SK-N-SH (cell line): ENCODE results near the gene S100A5. TPM values are rescaled to one million over a fixed set of nuclear protein-coding genes. Genes with fewer than 3 reads are reported as not detected.

Experiments
- CTCF ChIA-PET: fragments of 300-600, 350-600 bp; formaldehyde crosslinking; extraction: SDS; loops from one replicate; lab custom pipeline; 2021; lab: Yijun Ruan, JAX
- POLR2A ChIA-PET: fragments of 350-600 bp; sonication (Branson Sonifier 250); formaldehyde crosslinking; extraction: SDS; loops from one replicate; lab custom pipeline; 2020; ENCODE audit warnings: antibody characterized with exemption, inconsistent platforms; lab: Yijun Ruan, JAX
- DNase-seq: peaks from one replicate; pipeline ENCODE4 v3.0.0; 2012
- H2AFZ ChIP-seq: fragments of 200-600 bp; sonication (generic); 2 replicates; pipeline ENCODE4 v1.8.1; 2016; ENCODE audit warnings: antibody characterized with exemption, mild to moderate bottlenecking, low read depth
- H3F3A ChIP-seq: fragments of 200-600 bp; sonication (generic); replicated peaks from 2 replicates; pipeline ENCODE3; 2016; ENCODE audit warnings: antibody characterized with exemption, mild to moderate bottlenecking; ENCODE audit not compliant: insufficient read depth
- H3K27ac ChIP-seq, 2 experiments: fragments of 200-500 bp in 1 of 2; fragments of 200-600 bp in 1 of 2; sonication (Bioruptor generic) in 1 of 2; sonication (generic), shearing (Covaris generic) in 1 of 2; 2 replicates each; pipeline versions ENCODE4 v1.5.1 to v1.6.1; 2014 to 2016; ENCODE audit warnings: low read depth in 2 of 2, inconsistent platforms in 1 of 2, low read length in 1 of 2, mild to moderate bottlenecking in 1 of 2, mixed read lengths in 1 of 2
- H3K27me3 ChIP-seq: fragments of 200-600 bp; sonication (generic), shearing (Covaris generic); 2 replicates; pipeline ENCODE4 v1.6.1; 2016; ENCODE audit warnings: mixed run types; ENCODE audit not compliant: insufficient read depth
- H3K36me3 ChIP-seq, 2 experiments: fragments of 200-500 bp in 1 of 2; fragments of 200-600 bp in 1 of 2; sonication (Bioruptor generic) in 1 of 2; sonication (generic) in 1 of 2; replicated peaks in 1 of 2; 2 replicates each; pipeline versions ENCODE3 to v1.5.1; 2014 to 2016; ENCODE audit warnings: low read length in 1 of 2, mild to moderate bottlenecking in 1 of 2; ENCODE audit not compliant: insufficient read depth in 2 of 2, control insufficient read depth in 1 of 2
- H3K4me1 ChIP-seq, 2 experiments: fragments of 200-500 bp in 1 of 2; fragments of 200-600 bp in 1 of 2; sonication (Bioruptor generic) in 1 of 2; sonication (generic), shearing (Covaris generic) in 1 of 2; 2 replicates each; pipeline versions ENCODE4 v1.5.1 to v1.6.1; 2014 to 2016; ENCODE audit warnings: low read depth in 1 of 2, low read length in 1 of 2, mixed run types in 1 of 2; ENCODE audit not compliant: insufficient read depth in 2 of 2, control insufficient read depth in 1 of 2
- H3K4me2 ChIP-seq: fragments of 200-600 bp; sonication (generic), shearing (Covaris generic); 2 replicates; pipeline ENCODE4 v1.6.1; 2017; ENCODE audit warnings: mixed run types
- H3K4me3 ChIP-seq, 2 experiments: fragments of 200-500 bp in 1 of 2; fragments of 200-600 bp in 1 of 2; sonication (Bioruptor generic) in 1 of 2; sonication (generic), shearing (Covaris generic) in 1 of 2; 2 replicates each; pipeline versions ENCODE4 v1.5.1 to v1.8.1; 2014 to 2016; ENCODE audit warnings: low read depth in 2 of 2, inconsistent platforms in 1 of 2, low read length in 1 of 2, mild to moderate bottlenecking in 1 of 2, mixed read lengths in 1 of 2, moderate library complexity in 1 of 2
- H3K79me2 ChIP-seq: fragments of 200-600 bp; sonication (generic); 2 replicates; pipeline ENCODE4 v1.8.1; 2017; ENCODE audit warnings: mild to moderate bottlenecking; ENCODE audit not compliant: insufficient read depth
- H3K9ac ChIP-seq: fragments of 200-600 bp; sonication (generic); 2 replicates; pipeline ENCODE4 v1.6.1; 2017; ENCODE audit warnings: mixed run types
- H3K9me2 ChIP-seq: fragments of 200-600 bp; sonication (generic); 2 replicates; pipeline ENCODE4 v1.6.1; 2017; ENCODE audit warnings: mixed run types
- H3K9me3 ChIP-seq: fragments of 200-600 bp; sonication (generic); 2 replicates; pipeline ENCODE4 v1.6.1; 2017; ENCODE audit warnings: mixed run types, mild to moderate bottlenecking, moderate library complexity
- H4K20me1 ChIP-seq: fragments of 200-600 bp; sonication (generic); 2 replicates; pipeline ENCODE4 v1.6.1; 2017; ENCODE audit warnings: mild to moderate bottlenecking, mixed run types; ENCODE audit not compliant: insufficient read depth
- CTCF ChIP-seq: fragments of 200-600 bp; sonication (generic); IDR thresholded peaks from 2 replicates; pipeline ENCODE4 v1.6.1; 2017; ENCODE audit warnings: antibody characterized with exemption, mild to moderate bottlenecking, moderate library complexity
- ELF1 ChIP-seq: IDR thresholded peaks from 2 replicates; pipeline ENCODE4 v1.4.0; 2012
- FOXJ3 ChIP-seq: sonication (generic); formaldehyde crosslinking; IDR thresholded peaks from 2 replicates; pipeline ENCODE4 v1.5.1; 2020; ENCODE audit warnings: mild to moderate bottlenecking, missing genetic modification reagents
- GATA2 ChIP-seq: sonication (generic); formaldehyde crosslinking; IDR thresholded peaks from 2 replicates; pipeline ENCODE4 v1.5.0; 2020; ENCODE audit warnings: mild to moderate bottlenecking, missing genetic modification reagents
- MAX ChIP-seq: IDR thresholded peaks from 2 replicates; pipeline ENCODE4 v1.4.0; 2012; ENCODE audit warnings: low read depth
- MXI1 ChIP-seq: IDR thresholded peaks from 2 replicates; pipeline ENCODE4 v1.6.1; 2012; ENCODE audit warnings: mild to moderate bottlenecking, low read depth, low read length, improper control_type of control experiment
- NFIC ChIP-seq: IDR thresholded peaks from 2 replicates; pipeline ENCODE4 v1.4.0; 2012; ENCODE audit warnings: borderline replicate concordance
- POLR2AphosphoS5 ChIP-seq: IDR thresholded peaks from 2 replicates; pipeline ENCODE4 v1.6.1; 2012; ENCODE audit warnings: low read depth, low read length
- RAD21 ChIP-seq: IDR thresholded peaks from 2 replicates; pipeline ENCODE4 v1.6.1; 2012; ENCODE audit warnings: mild to moderate bottlenecking, low read length
- RCOR1 ChIP-seq: fragments of 150-350 bp; IDR thresholded peaks from 2 replicates; pipeline ENCODE4 v1.6.1; 2017; ENCODE audit warnings: antibody characterized with exemption, low read length
- SMC3 ChIP-seq: IDR thresholded peaks from 2 replicates; pipeline ENCODE4 v1.6.1; 2012; ENCODE audit warnings: low read depth, low read length, improper control_type of control experiment
- TAF1 ChIP-seq: IDR thresholded peaks from 2 replicates; pipeline ENCODE4 v1.6.1; 2012; ENCODE audit warnings: low read depth, mild to moderate bottlenecking, low read length, moderate library complexity, borderline replicate concordance
- TCF12 ChIP-seq: IDR thresholded peaks from 2 replicates; pipeline ENCODE4 v1.4.0; 2012
- TEAD4 ChIP-seq: IDR thresholded peaks from 2 replicates; pipeline ENCODE4 v1.4.0; 2012; ENCODE audit warnings: mild to moderate bottlenecking, borderline replicate concordance; ENCODE audit not compliant: insufficient read depth
- USF1 ChIP-seq: IDR thresholded peaks from 2 replicates; pipeline ENCODE4 v1.4.0; 2012; ENCODE audit warnings: low read depth, borderline replicate concordance
- ZBTB33 ChIP-seq: IDR thresholded peaks from 2 replicates; pipeline ENCODE4 v1.4.0; 2012; ENCODE audit warnings: low read depth, borderline replicate concordance
- WGBS: methylation state at CpG from one replicate; pipeline ENCODE4 v1.1.6; 2017; ENCODE audit warnings: low lambda C conversion rate; 5-methylcytosine and 5-hydroxymethylcytosine counted together
- polyA plus RNA-seq, 3 experiments: library from polyadenylated mRNA; depleted of rRNA; stranded (reverse); fragments of >200 nt; gene quantifications; 2 replicates each; pipeline ENCODE4 v1.2.3, GENCODE V29; 2012

The S100A5 gene
- polyA plus RNA-seq, 1 of the 3 experiments (the other 2 are of a cell fraction) = 0.15 TPM

GRCh38 chr1:153495536-153495935, 45.2 kb downstream of the S100A5 start:
- H3K9me2 ChIP-seq = no peaks in the 10 kb centered on the region
- H3K4me3 ChIP-seq = no peak overlapping the region
- H2AFZ ChIP-seq = no peak overlapping the region
- H3K9me3 ChIP-seq = no peaks in the 10 kb centered on the region
- no peak overlapping the region for H3K9ac ChIP-seq
- 24% methylated on average over 5 of the region's 6 CpGs for WGBS
- H3F3A ChIP-seq = peaks cover 7% of the 10 kb centered on the region
- H3K27me3 ChIP-seq = peaks cover 10% of the 10 kb centered on the region; the same call in 1 of the 2 replicates
- no peak for DNase-seq
- H3K36me3 ChIP-seq = no peaks in the 10 kb centered on the region
- CTCF ChIA-PET = interaction anchor here (0.6 to 16.0 kb wide), 55 partner anchors 9 to 859 kb away, joined by 3 to 336 read pairs (median 4); partner anchors contain the start of genes PGLYRP4, S100A12, S100A8 and S100A9
- TF ChIP-seq ELF1 = no peak
- TF ChIP-seq, all 33 proteins: peak for 0
- no peaks in the 10 kb centered on the region for H4K20me1 ChIP-seq
- H3K79me2 ChIP-seq = no peaks in the 10 kb centered on the region
- POLR2A ChIA-PET = no interaction called here
- H3K4me2 ChIP-seq = no peak overlapping the region
- no peak overlapping the region for H3K27ac ChIP-seq
- peaks cover 0 to 3% of the 10 kb centered on the region in 2 experiments; a peak in 1 of 4 replicates for H3K4me1 ChIP-seq

GRCh38 chr1:153494976-153495535, 45.7 kb downstream of the S100A5 start:
- H3K9ac ChIP-seq = no peak overlapping the region
- H3K4me2 ChIP-seq = no peak overlapping the region
- H3K9me2 ChIP-seq = no peaks in the 10 kb centered on the region
- peaks cover 10% of the 10 kb centered on the region; the same call in 1 of the 2 replicates for H3K27me3 ChIP-seq
- H3K9me3 ChIP-seq = no peaks in the 10 kb centered on the region
- H2AFZ ChIP-seq = no peak overlapping the region
- H3K36me3 ChIP-seq = no peaks in the 10 kb centered on the region
- POLR2A ChIA-PET = no interaction called here
- H3K79me2 ChIP-seq = no peaks in the 10 kb centered on the region
- H3F3A ChIP-seq = peaks cover 12% of the 10 kb centered on the region
- H3K4me3 ChIP-seq = no peak overlapping the region; a peak in 1 of 4 replicates
- peak; percentile 79 for DNase-seq
- WGBS = 42% methylated on average over 5 of the region's 6 CpGs
- CTCF ChIA-PET = interaction anchor here (0.6 to 16.0 kb wide), 65 partner anchors 9 to 859 kb away, joined by 3 to 336 read pairs (median 4); partner anchors contain the start of genes PGLYRP4, S100A12, S100A6 and S100A8
- H4K20me1 ChIP-seq = no peaks in the 10 kb centered on the region
- TF ChIP-seq CTCF (peak; percentile 96), RAD21 (peak; percentile 88), SMC3 (peak; percentile 85), NFIC (no peak)
- no peak overlapping the region for H3K27ac ChIP-seq
- H3K4me1 ChIP-seq = peaks cover 0 to 5% of the 10 kb centered on the region in 2 experiments; a peak in 1 of 4 replicates

- H3K4me1 ChIP-seq = peaks cover 7 to 10% of the 10 kb centered on the region in 2 experiments; a peak in 2 of 4 replicates
- CTCF ChIA-PET = interaction anchor here (0.8 to 16.0 kb wide), 15 partner anchors 8 to 157 kb away, joined by 3 to 336 read pairs (median 13); partner anchors contain the start of genes PGLYRP4 and S100A9
- no peaks in the 10 kb centered on the region for H3K9me2 ChIP-seq
- 87% methylated on average over 6 of the region's 6 CpGs for WGBS
- H3K9me3 ChIP-seq = no peaks in the 10 kb centered on the region
- H3K4me3 ChIP-seq = no peak overlapping the region
- peaks cover 15% of the 10 kb centered on the region for H3F3A ChIP-seq
- POLR2A ChIA-PET = no interaction called here
- no peaks in the 10 kb centered on the region for H3K36me3 ChIP-seq
- no peaks in the 10 kb centered on the region for H4K20me1 ChIP-seq
- no peaks in the 10 kb centered on the region for H3K79me2 ChIP-seq
- H3K4me2 ChIP-seq = no peak overlapping the region
- no peak for DNase-seq
- H3K9ac ChIP-seq = no peak overlapping the region
- no peak overlapping the region for H2AFZ ChIP-seq
- peaks cover 10% of the 10 kb centered on the region; the same call in 1 of the 2 replicates for H3K27me3 ChIP-seq
- no peak overlapping the region for H3K27ac ChIP-seq
- TF ChIP-seq RAD21 (no peak), USF1 (no peak), RCOR1 (no peak), MAX (no peak), ZBTB33 (no peak), POLR2AphosphoS5 (no peak), TAF1 (no peak), TCF12 (no peak), GATA2 (CRISPR knock-in tag) (no peak), FOXJ3 (CRISPR knock-in tag) (no peak), TEAD4 (no peak), SMC3 (no peak), MXI1 (no peak)
Observed at GRCh38 chr1:153493343-153493960, 47.3 kb downstream of the S100A5 start.
